ENCODE data around the gene EFR3B.
A peak's percentile ranks its signal among the peaks of the same experiment; 100 is the strongest.
"Not testable (repeated sequence)": the region's sequence is repeated elsewhere in the genome, so short reads cannot be mapped to it uniquely, and the experiment has no call there.

EFR3B gene

DNA sequence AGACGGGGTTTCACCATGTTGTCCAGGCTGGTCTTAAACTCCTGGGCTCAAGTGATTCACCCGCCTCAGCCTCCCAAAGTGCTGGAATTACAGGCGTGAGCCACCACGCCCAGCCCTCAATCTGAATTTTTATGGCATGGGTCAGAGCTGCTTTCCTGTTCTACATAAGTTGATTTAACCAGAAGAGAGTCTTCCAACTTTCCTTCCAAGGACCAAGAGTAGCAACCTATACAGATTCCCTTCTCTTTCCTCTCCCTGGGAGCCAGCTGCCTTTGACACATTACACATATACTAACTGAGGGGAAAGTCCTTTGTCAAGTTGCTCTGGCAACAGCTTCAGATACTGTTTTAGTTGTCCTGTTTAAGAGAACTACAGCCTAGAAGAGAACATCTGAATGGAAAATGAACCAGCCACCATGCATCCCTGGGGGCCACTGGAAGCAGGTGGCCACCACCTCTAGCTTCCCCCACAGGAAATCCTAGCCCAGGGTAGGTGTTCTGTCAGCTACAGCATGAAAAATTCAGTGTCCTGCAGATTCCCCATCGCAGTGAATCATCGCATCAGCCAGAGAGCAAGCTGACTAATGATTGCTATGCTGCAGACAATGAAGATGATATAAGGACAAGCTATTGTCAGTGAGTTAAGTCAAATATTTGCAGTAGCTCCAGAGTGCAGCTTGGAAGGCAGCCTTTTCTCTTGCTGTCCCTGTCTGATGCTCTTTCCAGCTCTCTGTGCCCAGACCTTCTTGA is 63.6 kb downstream of the EFR3B start:
- peak; percentile 51 for DNase-seq (ENCODE audit: low read depth)

DNA sequence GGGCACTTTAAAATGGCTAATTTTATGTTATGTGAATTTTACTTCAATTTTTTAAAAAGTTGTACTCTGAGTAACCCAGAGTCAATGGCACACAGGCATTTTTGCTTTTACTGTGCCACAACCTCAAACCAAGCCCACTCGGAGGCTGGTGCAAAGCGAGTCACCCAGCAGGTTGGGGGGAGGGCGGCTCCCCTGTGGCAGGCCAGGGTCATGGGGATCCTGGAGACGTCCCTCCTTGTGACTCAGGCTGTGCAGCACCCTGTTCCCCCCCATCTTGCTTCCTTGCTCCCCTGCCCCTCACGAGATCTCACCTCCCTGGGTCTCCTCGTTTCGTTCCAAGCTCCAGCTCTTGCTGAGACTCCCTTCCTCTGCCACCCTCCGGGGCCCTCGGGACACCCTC is 67.9 kb downstream of the EFR3B start:
- no peak for DNase-seq (ENCODE audit: low read depth)

DNA sequence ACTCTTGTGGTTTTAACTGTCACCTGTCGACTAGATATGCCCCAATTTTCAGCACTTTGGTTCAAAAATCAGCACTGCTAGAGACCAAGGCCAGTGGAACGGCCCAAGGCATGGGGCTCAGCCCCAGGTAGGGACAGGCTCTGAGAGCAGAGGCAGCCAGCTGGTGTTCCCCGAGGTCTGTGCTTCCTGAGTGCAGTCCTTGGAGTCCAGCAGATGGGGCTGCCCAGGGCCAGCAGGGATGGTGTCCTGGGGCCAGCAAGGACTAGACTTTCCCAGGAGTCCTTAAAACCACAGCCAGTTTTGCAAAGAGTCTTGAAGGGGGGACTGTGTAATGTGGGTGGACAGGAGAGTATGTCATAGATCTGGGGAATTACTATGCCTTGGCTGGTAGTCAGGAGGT is 70.2 kb downstream of the EFR3B start:
- DNase-seq (ENCODE audit: low read depth): peak; percentile 10

DNA sequence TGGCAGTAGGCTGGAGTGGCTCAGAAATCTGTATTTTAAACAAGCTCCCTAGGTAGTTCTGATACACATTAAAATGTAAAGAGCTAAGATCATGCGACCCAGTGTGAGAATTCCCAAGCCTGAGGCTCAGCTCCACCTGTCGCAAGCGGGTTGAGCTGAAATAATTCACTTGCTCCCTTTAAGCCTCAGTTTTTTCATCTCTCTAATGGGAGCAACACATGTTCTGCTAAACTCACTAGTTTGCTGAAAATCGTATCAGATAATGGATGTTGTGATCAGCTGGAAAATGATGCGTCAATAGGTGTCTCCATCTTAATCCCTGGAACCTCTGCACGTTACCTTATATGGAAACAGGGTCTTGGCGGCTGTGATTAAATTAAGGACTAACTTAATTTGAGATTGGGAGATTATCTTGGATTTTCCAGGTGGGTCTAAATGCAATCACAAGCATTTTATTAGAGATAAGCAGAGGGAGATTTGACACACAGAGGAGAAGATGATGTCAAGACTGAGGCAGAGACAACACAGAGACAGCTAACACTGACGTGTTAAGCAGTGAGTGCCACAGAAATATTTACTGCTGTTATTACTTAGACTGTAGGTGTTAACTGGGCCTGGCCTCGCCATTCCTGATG is 73.5 kb downstream of the EFR3B start:
- no peak for DNase-seq (ENCODE audit: low read depth)

DNA sequence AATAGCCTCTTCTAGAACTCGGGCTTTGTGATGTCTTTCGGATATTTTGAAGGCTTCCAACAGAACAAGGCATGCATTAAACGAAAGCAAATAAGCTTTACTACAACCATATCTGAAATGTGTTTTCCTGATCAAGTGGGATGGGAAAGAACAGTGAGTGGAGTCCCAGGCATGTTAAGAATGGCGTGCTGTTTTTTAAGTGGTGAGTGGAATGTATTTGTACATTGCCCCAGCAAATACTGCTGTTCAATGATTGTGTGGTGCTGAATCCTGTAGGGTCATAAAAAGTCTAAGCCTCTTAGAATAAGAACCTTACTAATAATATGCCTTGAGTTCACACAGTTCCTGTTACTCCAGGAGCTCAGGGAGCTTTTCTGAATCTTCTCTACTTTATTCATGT is 74.0 kb downstream of the EFR3B start:
- peak; percentile 11 for DNase-seq (ENCODE audit: low read depth)

DNA sequence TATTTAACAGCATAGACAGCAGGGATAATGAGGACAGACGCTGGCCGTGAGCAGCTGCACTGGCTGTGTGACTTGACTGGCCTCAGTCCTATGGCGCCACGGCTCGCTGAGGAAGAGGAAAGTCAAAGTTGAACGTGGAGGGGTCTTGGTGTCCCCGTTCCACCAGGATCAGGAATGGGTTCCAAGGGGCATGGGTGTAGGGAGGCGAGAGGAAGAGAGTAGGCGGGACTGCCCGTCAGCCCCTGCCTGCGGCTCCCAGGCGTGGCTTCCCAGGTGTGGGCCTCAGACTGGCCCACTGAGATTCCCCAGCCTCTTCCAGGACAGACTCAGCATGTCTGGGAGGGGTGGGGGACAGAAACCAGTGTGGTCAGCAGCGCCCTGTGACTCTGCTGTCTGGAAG is 75.1 kb downstream of the EFR3B start:
- no peak for DNase-seq (ENCODE audit: low read depth)

DNA sequence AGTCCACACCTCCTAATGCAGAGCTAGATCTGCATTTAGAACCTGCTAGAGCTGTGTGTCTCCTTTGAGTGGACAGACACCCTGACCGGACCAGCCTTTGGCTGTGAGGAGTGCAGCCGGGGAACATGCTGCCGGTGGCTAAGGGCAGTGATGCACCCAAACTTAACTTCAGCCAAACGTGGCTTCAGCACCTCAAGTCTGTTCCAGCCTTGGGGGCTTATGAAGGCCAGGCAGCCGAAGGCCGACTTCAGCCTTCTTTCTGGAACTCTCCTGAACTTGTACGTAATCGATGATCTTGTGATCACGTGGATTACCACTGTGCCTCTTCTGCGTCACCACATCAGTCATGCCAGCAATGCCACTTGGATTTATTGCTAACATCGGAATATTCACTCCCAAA is 77.4 kb downstream of the EFR3B start:
- DNase-seq (ENCODE audit: low read depth): no peak

DNA sequence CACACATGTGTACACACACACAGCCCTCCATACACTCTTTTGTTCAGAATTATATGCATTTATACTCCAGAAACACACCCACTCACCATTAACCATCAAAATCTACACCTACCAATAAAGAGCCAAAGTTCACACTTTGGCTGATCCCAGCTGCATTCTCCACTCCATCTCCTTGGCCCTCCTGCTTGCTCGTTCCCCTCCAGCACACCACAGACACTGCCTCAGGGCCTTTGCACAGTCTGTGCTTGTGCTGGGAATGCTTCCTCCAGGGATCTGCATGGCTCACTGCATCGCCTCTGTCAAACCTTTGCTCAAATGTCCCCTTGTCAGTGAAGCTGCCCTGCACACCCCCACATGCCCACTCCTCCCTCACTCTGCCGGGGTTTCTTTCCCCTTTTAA is 80.5 kb downstream of the EFR3B start:
- DNase-seq (ENCODE audit: low read depth): no peak

DNA sequence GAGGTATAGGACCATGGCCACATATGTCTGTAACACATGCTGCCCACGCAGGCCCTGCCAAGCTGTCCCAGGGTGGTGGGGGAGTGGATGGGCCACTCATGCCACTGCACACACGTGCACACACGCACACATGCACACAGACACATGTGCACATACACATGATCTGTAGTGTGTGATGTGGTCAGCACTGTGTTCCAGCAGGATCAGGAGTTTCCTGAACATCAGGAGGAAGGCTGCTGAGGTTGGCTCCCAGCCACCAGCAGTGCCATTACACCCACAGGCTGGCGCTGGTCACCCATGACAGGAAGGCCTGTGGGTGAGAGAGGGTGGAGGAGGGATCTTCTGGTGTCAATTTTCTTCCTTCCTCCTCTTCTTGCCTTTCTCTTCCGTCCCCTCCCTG is 81.8 kb downstream of the EFR3B start:
- DNase-seq (ENCODE audit: low read depth): no peak

DNA sequence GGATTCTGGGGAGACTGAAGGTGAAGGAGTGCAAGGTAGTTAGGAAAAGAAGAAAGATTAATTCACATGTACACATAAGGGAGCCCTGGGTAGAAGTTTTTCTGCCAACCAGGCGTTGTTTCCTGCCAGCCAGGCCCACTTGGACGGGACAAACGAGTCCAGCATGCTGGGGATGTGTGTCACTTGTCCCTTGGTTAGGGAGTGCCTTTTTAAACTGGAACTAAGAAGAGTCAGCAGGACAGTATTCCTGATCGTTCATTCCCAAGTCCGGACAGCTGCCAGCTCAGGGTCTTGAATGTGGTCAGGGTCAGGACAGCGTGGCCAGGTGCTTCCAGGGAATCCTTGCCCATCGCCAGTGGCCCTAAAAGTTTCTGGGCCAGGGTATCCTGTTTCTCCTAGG is 83.3 kb downstream of the EFR3B start:
- DNase-seq (ENCODE audit: low read depth): no peak

DNA sequence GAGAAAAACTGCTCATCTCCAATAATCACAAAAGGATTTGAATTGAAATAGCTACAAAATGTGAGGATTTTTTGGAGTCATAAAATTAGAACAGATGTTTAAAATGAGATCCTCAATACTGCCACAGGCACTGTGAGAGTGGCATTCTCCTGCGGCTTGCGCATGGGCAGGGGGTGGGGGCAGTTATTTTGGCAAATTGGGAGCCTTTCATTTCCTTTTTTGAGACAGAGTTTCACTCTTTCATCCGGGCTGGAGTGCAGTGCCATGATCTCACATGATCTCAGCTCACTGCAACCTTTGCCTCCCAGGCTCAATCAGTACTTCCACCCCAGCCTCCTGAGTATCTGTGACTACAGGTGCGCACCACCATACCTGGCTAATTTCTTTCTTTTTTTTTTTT is 84.1 kb downstream of the EFR3B start:
- DNase-seq (ENCODE audit: low read depth): no peak

DNA sequence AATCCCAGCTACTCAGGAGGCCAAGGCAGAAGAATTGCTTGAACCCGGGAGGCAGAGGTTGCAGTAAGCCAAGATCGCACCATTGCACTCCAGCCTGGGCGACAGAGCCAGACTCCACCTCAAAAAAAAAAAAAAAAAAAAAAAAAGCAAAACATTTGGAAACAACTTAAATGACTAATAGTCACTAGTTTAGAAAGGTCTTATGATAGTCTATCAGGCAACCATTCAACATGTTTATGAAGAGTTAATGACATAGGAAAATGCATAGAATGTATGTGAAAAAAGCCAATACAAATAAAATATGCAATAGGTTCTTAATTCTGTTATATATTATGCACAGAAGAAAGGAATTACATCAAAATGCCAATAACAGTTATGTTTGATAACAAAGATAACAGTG is 85.2 kb downstream of the EFR3B start:
- DNase-seq (ENCODE audit: low read depth): not testable (repeated sequence)

DNA sequence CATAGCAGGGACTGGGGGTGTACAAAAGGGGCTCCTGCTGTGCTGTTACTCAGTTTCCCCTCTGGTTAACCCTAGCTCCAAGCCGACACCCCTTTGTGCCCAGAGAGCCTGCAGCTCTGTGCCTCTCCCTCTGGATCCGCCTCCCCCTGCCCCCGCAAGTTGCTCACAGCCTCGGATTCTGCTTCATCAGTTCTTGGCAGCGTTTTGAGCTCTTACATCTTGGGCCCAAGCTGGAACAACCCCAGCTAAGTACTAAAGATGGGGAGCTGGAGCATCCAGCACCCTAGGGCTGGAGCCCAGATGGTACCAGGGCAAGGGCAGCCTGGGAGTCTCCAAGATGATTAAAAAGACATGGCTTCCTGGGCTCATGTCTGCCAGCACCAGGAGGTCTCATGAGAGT is 85.8 kb downstream of the EFR3B start:
- peak; percentile 32 for DNase-seq (ENCODE audit: low read depth)

DNA sequence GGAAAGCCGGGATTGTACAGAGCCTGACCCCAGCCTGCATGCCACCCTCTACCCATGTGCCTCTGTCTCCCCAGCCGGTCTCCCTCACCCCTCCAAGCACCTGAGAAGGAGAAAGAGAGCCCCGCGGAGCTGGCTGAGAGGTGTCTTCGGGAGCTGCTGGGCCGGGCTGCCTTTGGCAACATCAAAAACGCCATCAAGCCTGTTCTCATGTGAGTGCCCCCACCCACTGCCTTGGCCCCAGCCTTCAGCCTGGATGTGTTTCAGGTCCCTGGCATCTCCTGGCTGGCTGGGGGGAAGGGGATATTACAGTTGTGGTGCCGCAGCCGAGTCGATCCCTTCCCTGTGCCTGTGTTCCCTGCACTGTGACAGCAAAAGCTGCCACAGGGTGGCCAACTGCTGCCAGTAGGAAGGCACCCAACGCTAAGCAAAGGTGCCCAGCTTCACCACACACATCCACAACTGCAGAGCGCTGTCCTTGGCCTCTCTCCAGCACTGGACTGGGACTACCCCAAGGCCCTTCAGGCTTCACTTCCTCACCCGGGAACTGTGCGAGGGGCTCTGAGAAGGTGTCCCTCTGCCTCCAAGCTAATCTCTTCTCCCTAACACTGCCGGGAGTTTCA is 88.1 kb downstream of the EFR3B start:
- DNase-seq (ENCODE audit: low read depth): no peak

DNA sequence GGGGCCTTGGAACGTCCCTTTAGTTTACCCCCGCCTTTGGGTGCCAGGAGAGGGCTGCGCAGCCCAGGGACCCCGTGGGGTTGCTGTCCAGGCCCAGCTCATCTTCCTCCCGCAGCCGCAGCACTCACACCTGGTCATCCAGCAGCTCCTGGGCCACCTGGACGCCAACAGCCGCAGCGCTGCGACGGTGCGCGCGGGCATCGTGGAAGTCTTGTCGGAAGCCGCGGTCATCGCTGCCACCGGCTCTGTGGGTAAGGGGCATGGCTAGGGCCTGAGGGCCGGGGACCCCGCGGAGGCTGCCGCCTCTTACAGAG is 89.3 kb downstream of the EFR3B start:
- DNase-seq (ENCODE audit: low read depth): no peak

DNA sequence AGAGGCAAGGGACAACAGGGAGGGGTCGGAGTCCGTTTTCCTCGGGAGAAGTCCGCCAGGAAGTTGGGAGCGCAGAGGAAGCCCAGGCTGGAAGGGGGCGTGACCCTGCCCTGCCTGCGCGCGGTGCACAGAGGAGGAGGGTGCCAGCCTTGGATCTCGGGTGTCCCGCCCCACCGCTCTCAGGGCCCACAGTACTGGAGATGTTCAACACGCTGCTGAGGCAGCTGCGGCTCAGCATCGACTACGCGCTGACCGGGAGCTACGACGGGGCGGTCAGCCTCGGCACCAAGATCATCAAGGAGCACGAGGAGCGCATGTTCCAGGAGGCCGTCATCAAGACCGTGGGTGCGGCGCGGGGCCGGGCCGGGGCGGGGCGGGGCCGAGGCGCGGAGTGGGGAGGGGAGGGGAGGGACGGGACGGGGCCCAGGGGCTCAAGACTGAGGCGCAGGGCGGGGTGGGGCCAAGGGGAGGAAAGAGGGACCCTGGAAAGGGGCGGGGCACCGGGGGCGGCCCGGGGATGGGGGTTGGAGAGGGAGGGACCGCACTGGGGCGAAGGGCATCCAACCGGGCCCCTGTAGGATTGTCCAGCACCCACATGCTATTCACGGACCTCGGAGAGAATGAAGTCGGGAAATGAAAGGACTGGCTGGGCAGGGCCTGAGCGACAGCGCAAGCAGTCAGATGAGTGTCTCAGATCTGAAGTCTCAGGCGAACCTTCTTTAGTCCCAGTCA is 89.9 kb downstream of the EFR3B start:
- DNase-seq (ENCODE audit: low read depth): no peak

DNA sequence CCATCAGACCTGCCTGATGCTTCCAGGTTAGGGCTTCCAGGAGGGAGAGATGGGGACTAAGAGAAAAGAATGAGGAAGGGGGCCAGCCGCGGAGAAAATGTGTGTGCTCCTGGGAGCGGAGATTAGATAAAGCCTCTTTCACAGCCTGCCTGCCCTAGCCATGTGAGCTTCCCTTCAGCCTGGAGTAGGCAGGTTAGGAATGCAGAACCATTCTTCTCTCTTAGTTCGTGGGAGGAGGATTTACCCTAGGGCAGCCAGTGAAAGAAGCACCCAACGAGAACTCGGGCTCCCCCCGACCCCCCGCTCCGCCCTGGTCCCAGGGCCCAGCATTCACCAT is 90.4 kb downstream of the EFR3B start:
- no peak for DNase-seq (ENCODE audit: low read depth)

DNA sequence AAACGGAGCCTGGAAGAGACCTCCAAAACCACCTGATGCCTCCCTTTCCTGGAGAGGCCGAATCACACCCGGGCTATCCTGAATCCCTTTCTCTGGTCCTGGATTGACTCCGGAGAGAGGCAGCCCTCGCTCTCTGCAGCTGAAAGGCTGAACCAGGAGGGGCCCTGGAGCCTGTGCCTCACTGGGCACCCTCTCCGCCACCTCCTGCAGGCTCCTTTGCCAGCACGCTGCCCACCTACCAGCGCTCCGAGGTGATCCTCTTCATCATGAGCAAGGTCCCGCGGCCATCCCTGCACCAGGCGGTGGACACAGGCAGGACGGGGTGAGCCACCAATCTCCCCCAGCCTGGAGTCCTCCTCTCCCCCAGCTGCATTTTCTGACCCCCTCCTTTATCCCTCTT is 90.8 kb downstream of the EFR3B start:
- DNase-seq (ENCODE audit: low read depth): no peak

DNA sequence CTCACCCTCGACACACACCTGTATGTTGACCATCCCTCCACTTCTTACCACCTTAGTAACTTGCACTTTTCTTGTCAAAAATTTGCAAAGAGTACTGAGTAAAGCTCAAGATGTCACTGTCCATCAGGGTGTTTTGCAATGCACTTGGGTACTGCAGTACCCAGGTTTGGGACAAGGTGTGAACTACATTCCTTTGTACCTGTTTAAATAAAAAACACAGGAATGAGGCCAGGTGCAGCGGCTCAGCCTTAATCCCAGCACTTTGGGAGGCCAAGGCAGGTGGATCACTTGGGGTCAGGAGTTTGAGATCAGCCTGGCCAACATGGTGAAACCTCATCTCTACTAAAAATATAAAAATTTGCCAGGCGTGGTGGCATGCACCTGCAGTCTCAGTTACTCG is 98.7 kb downstream of the EFR3B start:
- not testable (repeated sequence) for DNase-seq (ENCODE audit: low read depth)

DNA sequence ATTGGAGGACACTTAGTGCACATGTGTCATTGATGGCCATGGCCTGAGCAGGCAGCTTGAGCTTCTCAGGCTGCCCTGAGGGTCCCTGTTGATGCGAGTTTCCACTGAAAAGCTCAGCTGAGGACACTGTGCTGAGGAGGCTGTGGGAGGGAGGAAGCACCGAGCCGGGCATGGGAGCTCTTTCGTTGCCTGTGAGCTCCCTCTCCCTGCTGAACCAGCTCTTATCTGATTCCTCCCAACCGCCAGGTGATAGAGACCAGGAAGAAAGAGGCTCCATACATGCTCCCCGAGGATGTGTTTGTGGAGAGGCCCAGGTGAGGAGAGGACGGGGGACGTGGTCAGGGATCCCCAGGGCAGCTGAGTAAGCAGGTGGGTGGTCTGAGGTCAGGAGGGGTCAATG is 99.2 kb downstream of the EFR3B start:
- DNase-seq (ENCODE audit: low read depth): no peak

DNA sequence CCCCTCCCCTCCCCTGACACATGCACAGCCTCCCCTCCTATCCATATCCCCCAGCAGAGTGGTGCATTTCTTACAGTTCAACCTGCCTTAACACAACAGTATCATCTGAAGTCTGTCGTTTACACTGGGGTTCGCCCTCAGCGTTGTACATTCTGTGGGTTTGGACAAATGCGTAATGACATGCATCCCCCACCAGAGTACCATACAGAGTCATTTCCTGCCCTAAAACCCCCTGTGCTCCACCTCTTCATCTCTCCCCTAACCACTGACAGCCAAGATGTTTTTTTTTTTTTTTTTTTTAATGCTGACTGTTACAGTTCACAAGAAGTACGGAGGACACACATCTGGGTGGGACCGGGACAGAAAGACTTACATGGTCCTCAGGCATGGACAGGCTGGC is 103.9 kb downstream of the EFR3B start:
- no peak for DNase-seq (ENCODE audit: low read depth)

DNA sequence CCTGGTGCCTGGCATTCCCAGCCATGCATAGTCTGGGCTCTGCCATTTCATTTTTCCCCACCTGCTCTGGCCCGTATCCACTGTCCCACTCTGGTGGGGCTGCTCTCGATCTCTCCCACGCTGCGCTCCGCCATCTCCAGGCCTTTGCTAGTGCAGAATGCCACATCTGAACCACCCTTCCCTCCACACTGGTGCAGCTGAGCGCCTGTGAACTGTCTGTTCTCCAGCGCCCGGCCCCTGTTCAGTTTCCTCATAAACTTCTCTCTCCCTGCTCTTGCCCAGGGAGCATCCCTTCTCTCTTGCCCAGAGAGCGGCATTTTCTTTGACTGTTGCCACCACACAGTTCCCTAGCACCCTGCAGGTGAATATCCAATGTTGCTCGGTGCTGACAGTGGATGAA is 105.0 kb downstream of the EFR3B start:
- DNase-seq (ENCODE audit: low read depth): no peak

DNA sequence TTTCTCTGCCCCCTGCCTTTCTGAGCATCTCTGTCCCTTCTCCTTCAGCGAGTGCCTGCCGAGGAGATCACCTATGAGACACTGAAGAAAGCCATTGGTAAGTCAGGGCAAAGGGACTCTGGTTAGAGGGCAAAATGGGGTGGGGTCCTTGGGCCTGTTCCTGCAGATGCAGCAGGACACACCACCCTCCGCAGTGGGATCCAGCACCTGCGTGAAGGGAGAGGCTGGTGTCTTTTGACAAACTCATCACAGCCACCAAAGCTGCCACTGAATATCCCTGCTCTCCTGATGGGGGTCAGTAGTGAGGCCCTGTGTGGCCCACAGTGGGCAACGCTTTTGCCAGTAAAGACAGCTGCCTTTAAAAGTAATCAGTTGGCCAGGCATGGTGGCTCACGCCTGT is 107.8 kb downstream of the EFR3B start:
- DNase-seq (ENCODE audit: low read depth): no peak
